ENCODE data around the gene MED4. TPM values are rescaled to one million over a fixed set of nuclear protein-coding genes. Genes with fewer than 3 reads are reported as not detected.

Gene MED4
- total and polyA plus RNA-seq, 9 of the 15 experiments (the other 6 are each of a cell fraction or from before 2014, with no cell fraction given) = 24.5 to 87.3 (median 58.3) TPM

- H3K4me1 ChIP-seq (replicated peaks in 1 of 2; ENCODE audit: control insufficient read depth in 2 of 2, insufficient read depth in 2 of 2, low read length in 2 of 2) = no peaks in the 10 kb centered on the region; a peak in 1 of 5 replicates
- H3K79me2 ChIP-seq (ENCODE audit: control insufficient read depth, insufficient read depth, low read length) = no peaks in the 10 kb centered on the region
- CTCF ChIA-PET (ENCODE audit: low intra/inter-chr PET ratio) = no interaction called here
- H3K27ac ChIP-seq (ENCODE audit: extremely low read depth, low read depth, low read length) = no peak overlapping the region
- H3K9ac ChIP-seq (ENCODE audit: insufficient read depth in 1 of 2, low read depth in 2 of 2, low read length in 2 of 2) = no peak overlapping the region
- POLR2A ChIA-PET = no interaction called here
- ATAC-seq (peak; percentile 52; the same call in 2 of the 3 replicates), FAIRE-seq (no peak), DNase-seq (ENCODE audit: extremely low read depth in 1 of 4, low spot score in 3 of 4) (peak in 1 of 4 experiments; percentile 10)
- WGBS (ENCODE audit: insufficient coverage, low coverage, missing lambda C conversion rate) = 39% methylated on average over 5 of the region's 7 CpGs
- H3K27me3 ChIP-seq (ENCODE audit: control insufficient read depth in 2 of 2, insufficient read depth in 2 of 2, low read length in 2 of 2) = no peaks in the 10 kb centered on the region
- no TSS peak for BruUV-seq (replicated peaks)
- in situ Hi-C loops (cut with MboI) (no loop called here), intact Hi-C loops (cut with micrococcal nuclease) (no loop called here)
- H3K4me2 ChIP-seq (ENCODE audit: insufficient read depth, low read length) = no peak overlapping the region
- no peaks in the 10 kb centered on the region for H4K20me1 ChIP-seq (replicated peaks; ENCODE audit: control insufficient read depth, insufficient read depth, low read length)
- H3K9me3 ChIP-seq (replicated peaks; ENCODE audit: control insufficient read depth, insufficient read depth, low read depth, low read length) = no peaks in the 10 kb centered on the region
- H3K9me1 ChIP-seq (ENCODE audit: control insufficient read depth, insufficient read depth, low read length) = no peaks in the 10 kb centered on the region
- no peaks in the 10 kb centered on the region for H3K36me3 ChIP-seq (ENCODE audit: control insufficient read depth, insufficient read depth, low read length)
- peak overlapping the region; percentile 80 for H2AFZ ChIP-seq (ENCODE audit: low read depth, low read length)
- no peak overlapping the region for H3K4me3 ChIP-seq
- TF ChIP-seq ARNT (IDR thresholded peaks at IDR 0.05) (no peak), CBX1 (IDR thresholded peaks at IDR 0.05; ENCODE audit: low read depth) (no peak), ZNF75A (CRISPR knock-in tag; IDR thresholded peaks at IDR 0.05) (no peak), GTF2A2 (tag; IDR thresholded peaks at IDR 0.05) (no peak), KLF16 (IDR thresholded peaks at IDR 0.05) (no peak), ATF3 (IDR thresholded peaks at IDR 0.05) (0 out of 2 replicates have a peak, but pooled peaks have one; percentile 33), ATF3 (CRISPR knock-in tag; conservative IDR thresholded peaks at IDR 0.05) (no peak), ZNF224 (CRISPR knock-in tag; IDR thresholded peaks at IDR 0.05) (no peak), ILK (tag; IDR thresholded peaks at IDR 0.05; ENCODE audit: borderline replicate concordance, low read depth) (no peak), NFIX (CRISPR knock-in tag; IDR thresholded peaks at IDR 0.05; ENCODE audit: low read depth) (no peak), ZNF431 (CRISPR knock-in tag; IDR thresholded peaks at IDR 0.05) (no peak), ARID3A (IDR thresholded peaks at IDR 0.05; ENCODE audit: borderline replicate concordance, low read depth, low read length) (no peak), MTA3 (IDR thresholded peaks at IDR 0.05; ENCODE audit: borderline replicate concordance) (no peak), ATF7 (IDR thresholded peaks at IDR 0.05) (peak; percentile 72)
Observed at GRCh38 chr13:48144413-48145035, 49.6 kb upstream of the MED4 start.
